ENCODE measurements around the gene TOMM7.

TOMM7 gene

GRCh38 chr7:22863156-22863899, 40.7 kb upstream of the TOMM7 start:
- Histone ChIP-seq H3K4me3 (ENCODE audit: low read length in 2 of 2) (no peak overlapping the region), H3K9me3 (ENCODE audit: control insufficient read depth in 2 of 2, low read length in 2 of 2) (no peaks in the 10 kb centered on the region), H3K4me1 (ENCODE audit: control insufficient read depth in 2 of 2, insufficient read depth in 2 of 2, low read length in 2 of 2) (no peaks in the 10 kb centered on the region), H3K27ac (ENCODE audit: low read depth in 2 of 2, low read length in 2 of 2) (no peak overlapping the region), H3K27me3 (ENCODE audit: control insufficient read depth in 2 of 2, insufficient read depth in 2 of 2, low read length in 2 of 2) (no peaks in the 10 kb centered on the region), H3K36me3 (ENCODE audit: control insufficient read depth in 2 of 2, insufficient read depth in 2 of 2, low read length in 2 of 2) (no peaks in the 10 kb centered on the region), H3K9ac (ENCODE audit: low read depth in 1 of 2, low read length in 2 of 2) (no peak overlapping the region)

GRCh38 chr7:22861576-22861975, 38.9 kb upstream of the TOMM7 start:
- no peak overlapping the region for H3K27ac ChIP-seq (ENCODE audit: low read depth in 2 of 2, low read length in 2 of 2)
- H3K27me3 ChIP-seq (ENCODE audit: control insufficient read depth in 2 of 2, insufficient read depth in 2 of 2, low read length in 2 of 2) = no peaks in the 10 kb centered on the region

DNA sequence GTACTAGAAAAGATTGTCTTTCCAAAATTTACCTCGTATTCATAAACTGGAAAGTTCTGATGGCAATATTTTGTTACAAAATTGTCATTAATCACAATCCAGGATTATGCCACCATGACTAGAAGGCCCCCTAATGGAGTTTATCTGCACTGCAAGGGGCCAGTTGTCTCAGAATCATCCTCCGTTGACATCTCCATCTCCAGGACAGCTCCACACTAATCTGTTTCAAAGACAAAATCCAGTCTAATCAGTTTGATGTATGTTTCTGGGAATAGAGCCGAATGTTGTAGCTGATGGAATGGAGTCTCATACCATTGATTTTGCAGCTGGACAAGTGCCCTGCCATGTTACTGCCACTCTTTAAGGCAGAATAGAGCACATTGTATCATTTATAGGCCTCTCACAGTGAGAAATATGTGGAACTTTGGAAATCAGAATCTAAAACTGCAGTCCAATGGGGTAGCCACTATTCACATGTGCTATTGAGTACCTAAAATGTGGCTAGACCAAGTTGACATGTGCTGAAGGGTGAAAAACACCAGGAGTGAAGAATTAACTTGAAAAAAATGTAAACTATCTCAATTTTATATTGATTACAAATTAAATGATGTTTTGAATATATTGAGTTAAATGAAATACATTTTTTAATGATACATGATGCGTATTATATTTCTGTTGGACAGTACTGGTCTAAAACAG, 38.3 kb upstream of the TOMM7 start:
- Histone ChIP-seq H3K27me3 (ENCODE audit: control insufficient read depth in 2 of 2, insufficient read depth in 2 of 2, low read length in 2 of 2) (no peaks in the 10 kb centered on the region), H3K36me3 (ENCODE audit: control insufficient read depth in 2 of 2, insufficient read depth in 2 of 2, low read length in 2 of 2) (no peaks in the 10 kb centered on the region), H3K27ac (ENCODE audit: low read depth in 2 of 2, low read length in 2 of 2) (no peak overlapping the region)

More at GRCh38 chr7:22861576-22861975, 38.9 kb upstream of the TOMM7 start:
- Histone ChIP-seq H3K4me1 (ENCODE audit: control insufficient read depth in 2 of 2, insufficient read depth in 2 of 2, low read length in 2 of 2) (no peaks in the 10 kb centered on the region), H3K9ac (ENCODE audit: low read depth in 1 of 2, low read length in 2 of 2) (no peak overlapping the region), H3K36me3 (ENCODE audit: control insufficient read depth in 2 of 2, insufficient read depth in 2 of 2, low read length in 2 of 2) (no peaks in the 10 kb centered on the region), H3K9me3 (ENCODE audit: control insufficient read depth in 2 of 2, low read length in 2 of 2) (no peaks in the 10 kb centered on the region), H3K4me3 (ENCODE audit: low read length in 2 of 2) (no peak overlapping the region)

GRCh38 chr7:22860337-22860736, 37.7 kb upstream of the TOMM7 start:
- no peaks in the 10 kb centered on the region for H3K36me3 ChIP-seq (ENCODE audit: control insufficient read depth in 2 of 2, insufficient read depth in 2 of 2, low read length in 2 of 2)
- no peaks in the 10 kb centered on the region for H3K9me3 ChIP-seq (ENCODE audit: control insufficient read depth in 2 of 2, low read length in 2 of 2)
- H3K27ac ChIP-seq (ENCODE audit: low read depth in 2 of 2, low read length in 2 of 2) = no peak overlapping the region
- H3K27me3 ChIP-seq (ENCODE audit: control insufficient read depth in 2 of 2, insufficient read depth in 2 of 2, low read length in 2 of 2) = no peaks in the 10 kb centered on the region
- no peak overlapping the region for H3K4me3 ChIP-seq (ENCODE audit: low read length in 2 of 2)
- H3K9ac ChIP-seq (ENCODE audit: low read depth in 1 of 2, low read length in 2 of 2) = no peak overlapping the region
- peaks cover 0 to under 1% of the 10 kb centered on the region in 2 donors for H3K4me1 ChIP-seq (ENCODE audit: control insufficient read depth in 2 of 2, insufficient read depth in 2 of 2, low read length in 2 of 2)

More for the DNA sequence above, 38.3 kb upstream of the TOMM7 start:
- no peaks in the 10 kb centered on the region for H3K9me3 ChIP-seq (ENCODE audit: control insufficient read depth in 2 of 2, low read length in 2 of 2)
- no peak overlapping the region for H3K9ac ChIP-seq (ENCODE audit: low read depth in 1 of 2, low read length in 2 of 2)
- H3K4me1 ChIP-seq (ENCODE audit: control insufficient read depth in 2 of 2, insufficient read depth in 2 of 2, low read length in 2 of 2) = no peaks in the 10 kb centered on the region
- no peak overlapping the region for H3K4me3 ChIP-seq (ENCODE audit: low read length in 2 of 2)

DNA sequence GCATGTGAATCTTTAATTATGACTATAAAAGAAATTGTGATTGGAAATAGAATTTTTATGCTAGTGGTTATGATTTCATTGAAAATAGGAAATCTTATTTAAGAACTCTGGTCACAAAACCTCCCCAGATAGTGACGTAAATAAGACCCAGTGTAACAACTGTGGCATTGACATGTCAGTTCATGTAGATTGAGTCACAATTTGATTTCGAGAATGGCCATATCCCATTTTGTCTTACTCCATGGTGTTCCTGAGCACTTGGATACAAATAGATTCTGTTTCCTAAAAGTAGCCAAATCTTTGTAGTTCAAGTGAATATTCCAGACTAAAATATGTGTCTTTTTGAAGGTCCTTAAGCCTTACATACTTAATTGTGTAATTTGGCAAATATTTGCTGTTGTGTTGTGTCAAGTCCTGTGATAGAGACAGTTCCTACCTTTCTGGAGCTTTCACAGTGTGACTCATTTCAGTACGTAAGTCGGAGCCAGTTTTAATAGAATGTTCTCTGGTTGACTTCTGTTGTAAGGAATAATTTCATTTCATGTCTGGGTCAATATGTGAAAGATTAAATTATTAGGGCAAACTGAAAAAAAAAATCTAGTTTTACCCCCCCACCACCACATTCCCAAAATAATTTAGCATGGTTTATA, 37.1 kb upstream of the TOMM7 start:
- Histone ChIP-seq H3K9ac (ENCODE audit: low read depth in 1 of 2, low read length in 2 of 2) (no peak overlapping the region), H3K4me3 (ENCODE audit: low read length in 2 of 2) (no peak overlapping the region), H3K4me1 (ENCODE audit: control insufficient read depth in 2 of 2, insufficient read depth in 2 of 2, low read length in 2 of 2) (peaks cover 2 to 6% of the 10 kb centered on the region in 2 donors), H3K9me3 (ENCODE audit: control insufficient read depth in 2 of 2, low read length in 2 of 2) (no peaks in the 10 kb centered on the region), H3K27ac (ENCODE audit: low read depth in 2 of 2, low read length in 2 of 2) (peak overlapping the region; percentile 20 to 64), H3K36me3 (ENCODE audit: control insufficient read depth in 2 of 2, insufficient read depth in 2 of 2, low read length in 2 of 2) (no peaks in the 10 kb centered on the region), H3K27me3 (ENCODE audit: control insufficient read depth in 2 of 2, insufficient read depth in 2 of 2, low read length in 2 of 2) (no peaks in the 10 kb centered on the region)

GRCh38 chr7:22858640-22859561, 36.3 kb upstream of the TOMM7 start:
- Histone ChIP-seq H3K36me3 (ENCODE audit: control insufficient read depth in 2 of 2, insufficient read depth in 2 of 2, low read length in 2 of 2) (no peaks in the 10 kb centered on the region), H3K9me3 (ENCODE audit: control insufficient read depth in 2 of 2, low read length in 2 of 2) (no peaks in the 10 kb centered on the region), H3K27ac (ENCODE audit: low read depth in 2 of 2, low read length in 2 of 2) (peak overlapping the region; percentile 20 to 64), H3K4me1 (ENCODE audit: control insufficient read depth in 2 of 2, insufficient read depth in 2 of 2, low read length in 2 of 2) (peaks cover 6% of the 10 kb centered on the region in 2 donors), H3K4me3 (ENCODE audit: low read length in 2 of 2) (no peak overlapping the region), H3K27me3 (ENCODE audit: control insufficient read depth in 2 of 2, insufficient read depth in 2 of 2, low read length in 2 of 2) (no peaks in the 10 kb centered on the region), H3K9ac (ENCODE audit: low read depth in 1 of 2, low read length in 2 of 2) (no peak overlapping the region)

DNA sequence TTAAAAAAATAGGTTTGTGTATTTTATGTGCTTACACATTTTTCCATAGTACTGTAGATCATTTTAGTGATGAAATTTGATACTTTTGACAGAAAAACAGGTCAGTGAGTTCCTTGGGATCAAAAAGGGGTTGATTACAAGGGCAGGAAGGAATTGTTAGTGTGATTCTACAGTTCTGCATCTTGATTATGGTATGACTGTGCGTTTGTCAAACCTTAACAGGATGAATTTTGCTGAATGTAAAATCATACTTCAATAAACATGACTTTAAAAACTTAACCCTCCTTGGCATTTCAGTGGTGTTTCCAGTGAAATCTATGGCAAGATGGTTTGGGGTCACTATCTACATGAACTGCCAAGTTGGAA, 35.6 kb upstream of the TOMM7 start:
- Histone ChIP-seq H3K4me1 (ENCODE audit: control insufficient read depth in 2 of 2, insufficient read depth in 2 of 2, low read length in 2 of 2) (peaks cover 8 to 10% of the 10 kb centered on the region in 2 donors), H3K9me3 (ENCODE audit: control insufficient read depth in 2 of 2, low read length in 2 of 2) (no peaks in the 10 kb centered on the region), H3K27me3 (ENCODE audit: control insufficient read depth in 2 of 2, insufficient read depth in 2 of 2, low read length in 2 of 2) (no peaks in the 10 kb centered on the region), H3K27ac (ENCODE audit: low read depth in 2 of 2, low read length in 2 of 2) (peak overlapping the region in 1 of 2 donors; percentile 12), H3K9ac (ENCODE audit: low read depth in 1 of 2, low read length in 2 of 2) (no peak overlapping the region), H3K36me3 (ENCODE audit: control insufficient read depth in 2 of 2, insufficient read depth in 2 of 2, low read length in 2 of 2) (no peaks in the 10 kb centered on the region), H3K4me3 (ENCODE audit: low read length in 2 of 2) (no peak overlapping the region)

DNA sequence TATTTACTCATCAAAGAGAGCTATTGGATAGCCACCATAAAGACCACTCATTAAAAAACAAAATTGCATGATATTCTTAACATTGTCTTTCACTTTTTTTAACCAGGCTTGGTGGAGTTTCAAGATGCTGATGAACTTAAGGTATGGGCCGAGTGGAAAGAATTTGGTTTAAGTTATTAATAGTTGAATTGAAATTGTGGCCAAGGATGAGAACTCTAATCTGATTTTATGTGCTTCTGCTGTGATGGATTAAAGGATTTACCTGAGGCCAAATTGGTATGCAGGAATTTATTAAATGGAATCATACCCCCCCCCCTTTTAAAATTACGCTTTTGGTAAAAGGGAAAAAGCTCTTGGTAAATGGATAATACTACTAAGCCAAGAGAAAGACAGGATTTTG, 33.8 kb upstream of the TOMM7 start:
- Histone ChIP-seq H3K36me3 (ENCODE audit: control insufficient read depth in 2 of 2, insufficient read depth in 2 of 2, low read length in 2 of 2) (no peaks in the 10 kb centered on the region), H3K27ac (ENCODE audit: low read depth in 2 of 2, low read length in 2 of 2) (no peak overlapping the region), H3K27me3 (ENCODE audit: control insufficient read depth in 2 of 2, insufficient read depth in 2 of 2, low read length in 2 of 2) (no peaks in the 10 kb centered on the region), H3K9me3 (ENCODE audit: control insufficient read depth in 2 of 2, low read length in 2 of 2) (no peaks in the 10 kb centered on the region), H3K9ac (ENCODE audit: low read depth in 1 of 2, low read length in 2 of 2) (no peak overlapping the region), H3K4me3 (ENCODE audit: low read length in 2 of 2) (no peak overlapping the region), H3K4me1 (ENCODE audit: control insufficient read depth in 2 of 2, insufficient read depth in 2 of 2, low read length in 2 of 2) (peaks cover 8 to 10% of the 10 kb centered on the region in 2 donors)

DNA sequence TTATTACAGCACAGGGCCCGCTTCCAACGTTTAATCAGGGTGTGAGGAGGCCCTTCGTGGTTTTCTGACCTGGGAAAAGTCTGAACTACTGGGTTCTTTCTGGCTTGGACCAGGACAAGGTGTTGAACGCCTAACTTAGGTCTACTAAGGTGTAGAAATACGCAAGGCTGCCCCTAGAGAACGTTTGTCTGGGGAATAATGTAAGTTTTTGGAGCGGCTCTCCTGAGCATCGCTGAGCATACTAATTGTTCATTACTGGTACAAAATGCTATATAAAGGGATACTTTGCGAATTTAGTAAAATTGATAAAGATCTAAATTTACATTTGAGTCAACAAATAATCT, 32.4 kb upstream of the TOMM7 start:
- peak overlapping the region; percentile 64 to 78 for H3K27ac ChIP-seq (ENCODE audit: low read depth in 2 of 2, low read length in 2 of 2)
- H3K36me3 ChIP-seq (ENCODE audit: control insufficient read depth in 2 of 2, insufficient read depth in 2 of 2, low read length in 2 of 2) = no peaks in the 10 kb centered on the region
- no peaks in the 10 kb centered on the region for H3K27me3 ChIP-seq (ENCODE audit: control insufficient read depth in 2 of 2, insufficient read depth in 2 of 2, low read length in 2 of 2)
- H3K9ac ChIP-seq (ENCODE audit: low read depth in 1 of 2, low read length in 2 of 2) = peak overlapping the region; percentile 60 to 77
- H3K9me3 ChIP-seq (ENCODE audit: control insufficient read depth in 2 of 2, low read length in 2 of 2) = no peaks in the 10 kb centered on the region
- H3K4me3 ChIP-seq (ENCODE audit: low read length in 2 of 2) = peak overlapping the region; percentile 67 to 80
- H3K4me1 ChIP-seq (ENCODE audit: control insufficient read depth in 2 of 2, insufficient read depth in 2 of 2, low read length in 2 of 2) = peaks cover 8 to 10% of the 10 kb centered on the region in 2 donors

Data from mucosa of rectum (tissue), 2 donors.